ENCODE measurements around the gene PAXX. TPM values are rescaled to one million over a fixed set of nuclear protein-coding genes. Genes with fewer than 3 reads are reported as not detected.

PAXX gene, protein sequence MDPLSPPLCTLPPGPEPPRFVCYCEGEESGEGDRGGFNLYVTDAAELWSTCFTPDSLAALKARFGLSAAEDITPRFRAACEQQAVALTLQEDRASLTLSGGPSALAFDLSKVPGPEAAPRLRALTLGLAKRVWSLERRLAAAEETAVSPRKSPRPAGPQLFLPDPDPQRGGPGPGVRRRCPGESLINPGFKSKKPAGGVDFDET
- total RNA-seq = 19.8 TPM
- long read RNA-seq, transcript PAXX-201 (7 exons, 812 nt) = major isoform, 17 of 47 reads
- long read RNA-seq, partial matches to known transcripts = 16 of 47 reads
- long read RNA-seq, other reads (novel, unspliced or antisense) = 12 of 47 reads

- Histone ChIP-seq H3K27ac (replicated peaks) (peak within 1 kb of the TSS; percentile 92), H3K4me1 (peaks cover 60% of the 10 kb centered on the region), H3K36me3 (peaks cover 11% of the 10 kb centered on the region), H3K27me3 (ENCODE audit: low read depth) (peaks cover 43% of the 10 kb centered on the region), H3K9me3 (replicated peaks) (peaks cover 4% of the 10 kb centered on the region), H3K4me3 (peak within 1 kb of the TSS; percentile 74)
- intact Hi-C loops (cut with micrococcal nuclease) = no loop called here
- peak; percentile 94 for DNase-seq
- TF ChIP-seq CTCF (IDR thresholded peaks at IDR 0.05; ENCODE audit: borderline replicate concordance) = no peak
Measured at GRCh38 chr9:136991993-136992818, at the start of gene PAXX. Gene PAXX (plus strand): TSS chr9:136992422. CDS start chr9:136992444, 22 bp downstream.

GRCh38 chr9:136942881-136943230 is 49.4 kb upstream of the PAXX start:
- Histone ChIP-seq H3K4me3 (peak overlapping the region; percentile 78), H3K27ac (replicated peaks) (peak overlapping the region; percentile 98), H3K4me1 (peaks cover 65% of the 10 kb centered on the region), H3K36me3 (peaks cover 46% of the 10 kb centered on the region), H3K9me3 (replicated peaks) (no peaks in the 10 kb centered on the region), H3K27me3 (ENCODE audit: low read depth) (no peaks in the 10 kb centered on the region)
- intact Hi-C loops (cut with micrococcal nuclease) = no loop called here
- DNase-seq = no peak
- TF ChIP-seq CTCF (IDR thresholded peaks at IDR 0.05; ENCODE audit: borderline replicate concordance) = no peak

- H3K4me1 ChIP-seq = peaks cover 72% of the 10 kb centered on the region
- H3K9me3 ChIP-seq (replicated peaks) = no peaks in the 10 kb centered on the region
- H3K27ac ChIP-seq (replicated peaks) = peak overlapping the region; percentile 98
- DNase-seq = no peak
- intact Hi-C loops (cut with micrococcal nuclease) = no loop called here
- peaks cover 46% of the 10 kb centered on the region for H3K36me3 ChIP-seq
- no peak for TF ChIP-seq CTCF (IDR thresholded peaks at IDR 0.05; ENCODE audit: borderline replicate concordance)
- H3K27me3 ChIP-seq (ENCODE audit: low read depth) = no peaks in the 10 kb centered on the region
- peak overlapping the region; percentile 78 for H3K4me3 ChIP-seq
Measured at GRCh38 chr9:136943291-136944211, 48.7 kb upstream of the PAXX start.

DNA sequence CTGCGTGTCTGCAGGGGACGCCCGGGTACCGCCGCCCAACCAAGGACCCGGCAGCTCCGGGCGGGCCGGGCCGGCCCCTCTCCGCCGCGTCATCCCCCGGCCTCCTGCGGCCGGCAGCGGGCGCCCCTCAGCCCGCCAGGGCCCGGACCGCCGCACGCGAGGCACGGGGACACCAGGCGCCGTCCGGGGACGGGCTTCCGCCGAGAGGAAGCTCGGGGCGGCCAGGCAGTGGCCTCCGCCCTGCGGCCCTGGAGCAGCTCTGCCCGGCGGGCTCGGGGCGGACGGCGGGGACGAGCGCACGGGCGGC is 48.1 kb upstream of the PAXX start:
- peaks cover 76% of the 10 kb centered on the region for H3K4me1 ChIP-seq
- no peaks in the 10 kb centered on the region for H3K27me3 ChIP-seq (ENCODE audit: low read depth)
- peak overlapping the region; percentile 78 for H3K4me3 ChIP-seq
- TF ChIP-seq CTCF (IDR thresholded peaks at IDR 0.05; ENCODE audit: borderline replicate concordance) = no peak
- peaks cover 42% of the 10 kb centered on the region for H3K36me3 ChIP-seq
- intact Hi-C loops (cut with micrococcal nuclease) = no loop called here
- peak overlapping the region; percentile 98 for H3K27ac ChIP-seq (replicated peaks)
- DNase-seq = peak; percentile 65
- no peaks in the 10 kb centered on the region for H3K9me3 ChIP-seq (replicated peaks)

All from left ventricle myocardium inferior (tissue), 1 donor.